ENCODE measurements around the gene OR51V1.

OR51V1 gene

GRCh38 chr11:5242933-5243815, 42.7 kb upstream of the OR51V1 start:
- TF ChIP-seq CTCF (conservative IDR thresholded peaks at IDR 0.05; ENCODE audit: low read length) = no peak
- DNase-seq (ENCODE audit: low read depth) = no peak
- H3K4me3 ChIP-seq (ENCODE audit: low read length) = no peak overlapping the region

GRCh38 chr11:5242208-5242607, 41.7 kb upstream of the OR51V1 start:
- DNase-seq (ENCODE audit: low read depth) = no peak

GRCh38 chr11:5241458-5241857, 41.0 kb upstream of the OR51V1 start:
- H3K4me3 ChIP-seq (ENCODE audit: low read length) = no peak overlapping the region
- DNase-seq (ENCODE audit: low read depth) = no peak
- no peak for TF ChIP-seq CTCF (conservative IDR thresholded peaks at IDR 0.05; ENCODE audit: low read length)

More at GRCh38 chr11:5242208-5242607, 41.7 kb upstream of the OR51V1 start:
- no peak overlapping the region for H3K4me3 ChIP-seq (ENCODE audit: low read length)
- no peak for TF ChIP-seq CTCF (conservative IDR thresholded peaks at IDR 0.05; ENCODE audit: low read length)

GRCh38 chr11:5240458-5240857, 40.0 kb upstream of the OR51V1 start:
- DNase-seq (ENCODE audit: low read depth) = no peak
- no peak for TF ChIP-seq CTCF (conservative IDR thresholded peaks at IDR 0.05; ENCODE audit: low read length)
- no peak overlapping the region for H3K4me3 ChIP-seq (ENCODE audit: low read length)

GRCh38 chr11:5240056-5240455, 39.6 kb upstream of the OR51V1 start:
- TF ChIP-seq CTCF (conservative IDR thresholded peaks at IDR 0.05; ENCODE audit: low read length) = no peak
- no peak overlapping the region for H3K4me3 ChIP-seq (ENCODE audit: low read length)
- DNase-seq (ENCODE audit: low read depth) = no peak

GRCh38 chr11:5239046-5239445, 38.6 kb upstream of the OR51V1 start:
- TF ChIP-seq CTCF (conservative IDR thresholded peaks at IDR 0.05; ENCODE audit: low read length) = no peak
- H3K4me3 ChIP-seq (ENCODE audit: low read length) = no peak overlapping the region
- no peak for DNase-seq (ENCODE audit: low read depth)

GRCh38 chr11:5238486-5238885, 38.0 kb upstream of the OR51V1 start:
- no peak for TF ChIP-seq CTCF (conservative IDR thresholded peaks at IDR 0.05; ENCODE audit: low read length)
- no peak for DNase-seq (ENCODE audit: low read depth)
- no peak overlapping the region for H3K4me3 ChIP-seq (ENCODE audit: low read length)
